Panc1 (cell line): ENCODE data around the gene INSYN2A.

Experiments
- CTCF ChIP-seq: fragments of 450-650 bp; IDR thresholded peaks from 2 replicates; pipeline ENCODE4 v1.5.1; 2017; ENCODE audit warnings: mild to moderate bottlenecking
- REST ChIP-seq, 2 experiments: IDR thresholded peaks; 2 replicates each; pipeline ENCODE4 v1.6.1; 2011 to 2012; ENCODE audit warnings: low read depth in 2 of 2, control low read depth in 1 of 2, low read length in 1 of 2, mild to moderate bottlenecking in 1 of 2, moderate library complexity in 1 of 2; ENCODE audit not compliant: insufficient read depth in 1 of 2
- SIN3A ChIP-seq: IDR thresholded peaks from 2 replicates; pipeline ENCODE4 v1.6.1; 2012; ENCODE audit warnings: low read depth, mild to moderate bottlenecking, low read length, moderate library complexity, borderline replicate concordance; ENCODE audit not compliant: insufficient read depth

- TF ChIP-seq CTCF, result no peak
- no peak for TF ChIP-seq SIN3A
- TF ChIP-seq REST (IDR thresholded peaks at IDR 0.05; ENCODE audit: insufficient read depth in 1 of 2, low read depth in 2 of 2, low read length in 1 of 2), result no peak
These were observed 665 bp downstream of the INSYN2A start for GRCh38 chr10:127195571-127196281.
